Right atrium auricular region (tissue), 2 donors: ENCODE results near the gene FBLN2. TPM values are rescaled to one million over a fixed set of nuclear protein-coding genes. Genes with fewer than 3 reads are reported as not detected.

ENCODE experiments used
- DNase-seq: peaks from one replicate; pipeline ENCODE4 v3.0.0-alpha.2; 2019; ENCODE audit warnings: low spot score
- H3K27ac ChIP-seq, 2 donors: fragments of 200-600 bp; sonication (generic); 1 replicate in 1 of 2; 2 replicates in 1 of 2; pipeline ENCODE4 v1.5.1; 2016 to 2019
- H3K27me3 ChIP-seq, 2 donors: fragments of 200-600 bp; sonication (generic); one replicate each; pipeline versions ENCODE4 v1.5.1 to v1.6.0; 2017 to 2019
- H3K36me3 ChIP-seq: fragments of 200-600 bp; sonication (generic); one replicate; pipeline ENCODE4 v1.5.1; 2016
- H3K4me1 ChIP-seq, 2 donors: fragments of 200-600 bp; sonication (generic); one replicate each; pipeline versions ENCODE4 v1.5.1 to v1.6.0; 2017 to 2019
- H3K4me3 ChIP-seq, 2 donors: fragments of 200-600 bp; sonication (generic); 1 replicate in 1 of 2; 2 replicates in 1 of 2; pipeline ENCODE4 v1.5.1; 2017 to 2019; ENCODE audit warnings: mild to moderate bottlenecking in 1 of 2, moderate library complexity in 1 of 2
- H3K9me3 ChIP-seq, 2 donors: fragments of 200-600 bp; sonication (generic); one replicate each; pipeline ENCODE4 v1.5.1; 2019
- CTCF ChIP-seq, 2 donors: fragments of 200-600 bp; sonication (generic); IDR thresholded peaks; one replicate each; pipeline ENCODE4 v1.5.1; 2019; ENCODE audit warnings: antibody characterized with exemption in 2 of 2
- total RNA-seq, 2 donors: library from RNA; depleted of rRNA; stranded (reverse); fragments of >200 nt; gene quantifications; one replicate each; pipeline ENCODE4 v1.1.0, GENCODE V29; 2016

Gene FBLN2
- total RNA-seq, 2 donors from 2014 or later, result 122 to 185 TPM

GRCh38 chr3:13659221-13659969, 110.5 kb downstream of the FBLN2 start:
- Histone ChIP-seq H3K27ac (no peak overlapping the region), H3K4me1 (peaks cover 0 to 15% of the 10 kb centered on the region in 2 donors), H3K4me3 (no peak overlapping the region), H3K27me3 (no peaks in the 10 kb centered on the region), H3K9me3 (no peaks in the 10 kb centered on the region), H3K36me3 (no peaks in the 10 kb centered on the region)
- DNase-seq, result no peak
- TF ChIP-seq CTCF (IDR thresholded peaks at IDR 0.05), result no peak

- Histone ChIP-seq H3K27me3 (no peaks in the 10 kb centered on the region), H3K36me3 (no peaks in the 10 kb centered on the region), H3K4me3 (no peak overlapping the region), H3K4me1 (peaks cover 0 to 10% of the 10 kb centered on the region in 2 donors), H3K27ac (no peak overlapping the region), H3K9me3 (no peaks in the 10 kb centered on the region)
- DNase-seq, result no peak
- no peak for TF ChIP-seq CTCF (IDR thresholded peaks at IDR 0.05)
Measured at GRCh38 chr3:13660042-13660874, 111.3 kb downstream of the FBLN2 start.

DNA sequence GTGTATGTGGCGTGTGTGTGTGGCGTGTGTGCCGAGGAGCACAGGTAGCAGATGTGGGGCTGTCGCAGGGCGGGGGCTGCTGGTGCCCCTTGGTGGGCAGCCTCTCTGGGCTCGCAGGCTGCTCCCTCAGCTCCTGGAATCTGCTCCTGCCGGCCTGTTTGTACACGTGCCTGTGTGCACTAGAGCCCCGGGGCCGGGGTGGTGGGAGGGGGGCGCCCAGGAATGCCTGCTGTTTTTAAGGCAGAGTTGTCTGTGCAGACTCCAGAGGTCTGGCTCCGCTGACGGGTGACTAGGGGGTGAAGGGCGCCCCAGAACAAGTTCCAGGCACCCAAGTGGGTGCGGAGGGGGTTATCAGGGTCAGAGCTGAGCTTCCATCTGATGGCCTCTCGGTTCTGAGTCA, 112.2 kb downstream of the FBLN2 start:
- H3K9me3 ChIP-seq, result no peaks in the 10 kb centered on the region
- H3K36me3 ChIP-seq, result no peaks in the 10 kb centered on the region
- H3K27me3 ChIP-seq, result no peaks in the 10 kb centered on the region
- peaks cover 0 to 6% of the 10 kb centered on the region in 2 donors for H3K4me1 ChIP-seq
- TF ChIP-seq CTCF (IDR thresholded peaks at IDR 0.05), result no peak
- no peak overlapping the region for H3K27ac ChIP-seq
- no peak for DNase-seq
- H3K4me3 ChIP-seq, result no peak overlapping the region

DNA sequence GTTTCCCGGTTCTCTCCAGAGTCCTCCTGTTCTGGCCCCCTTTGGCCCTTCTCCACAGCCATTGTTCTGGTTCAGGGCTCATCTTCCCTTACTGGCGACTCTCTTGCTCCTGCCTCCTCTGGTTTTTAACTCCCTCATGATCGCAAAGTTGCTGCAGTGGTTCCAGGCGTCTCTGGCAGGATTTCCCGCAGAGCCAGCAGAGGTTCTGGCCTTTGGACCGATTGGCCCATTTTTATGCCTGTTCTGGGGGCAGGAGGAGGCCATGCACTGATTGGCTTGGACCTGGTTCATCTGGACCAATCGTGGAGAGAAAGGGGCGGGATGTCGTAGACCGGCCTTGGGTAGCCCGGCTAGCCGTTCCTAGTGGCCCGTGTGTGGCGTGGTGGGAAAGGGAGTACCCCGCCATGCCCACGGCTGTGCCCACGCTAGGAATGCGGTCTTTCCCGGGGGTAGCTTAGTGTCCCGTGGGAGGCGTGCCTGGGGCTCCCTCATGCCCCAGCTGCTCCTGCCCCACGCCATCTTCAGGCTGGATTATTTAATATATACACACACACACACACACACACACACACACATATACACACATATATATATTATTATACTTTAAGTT, 113.4 kb downstream of the FBLN2 start:
- H3K36me3 ChIP-seq, result no peaks in the 10 kb centered on the region
- no peaks in the 10 kb centered on the region for H3K9me3 ChIP-seq
- TF ChIP-seq CTCF (IDR thresholded peaks at IDR 0.05), result no peak
- DNase-seq, result no peak
- no peak overlapping the region for H3K4me3 ChIP-seq
- H3K27me3 ChIP-seq, result no peaks in the 10 kb centered on the region
- peaks cover 0 to 6% of the 10 kb centered on the region in 2 donors for H3K4me1 ChIP-seq
- no peak overlapping the region for H3K27ac ChIP-seq

DNA sequence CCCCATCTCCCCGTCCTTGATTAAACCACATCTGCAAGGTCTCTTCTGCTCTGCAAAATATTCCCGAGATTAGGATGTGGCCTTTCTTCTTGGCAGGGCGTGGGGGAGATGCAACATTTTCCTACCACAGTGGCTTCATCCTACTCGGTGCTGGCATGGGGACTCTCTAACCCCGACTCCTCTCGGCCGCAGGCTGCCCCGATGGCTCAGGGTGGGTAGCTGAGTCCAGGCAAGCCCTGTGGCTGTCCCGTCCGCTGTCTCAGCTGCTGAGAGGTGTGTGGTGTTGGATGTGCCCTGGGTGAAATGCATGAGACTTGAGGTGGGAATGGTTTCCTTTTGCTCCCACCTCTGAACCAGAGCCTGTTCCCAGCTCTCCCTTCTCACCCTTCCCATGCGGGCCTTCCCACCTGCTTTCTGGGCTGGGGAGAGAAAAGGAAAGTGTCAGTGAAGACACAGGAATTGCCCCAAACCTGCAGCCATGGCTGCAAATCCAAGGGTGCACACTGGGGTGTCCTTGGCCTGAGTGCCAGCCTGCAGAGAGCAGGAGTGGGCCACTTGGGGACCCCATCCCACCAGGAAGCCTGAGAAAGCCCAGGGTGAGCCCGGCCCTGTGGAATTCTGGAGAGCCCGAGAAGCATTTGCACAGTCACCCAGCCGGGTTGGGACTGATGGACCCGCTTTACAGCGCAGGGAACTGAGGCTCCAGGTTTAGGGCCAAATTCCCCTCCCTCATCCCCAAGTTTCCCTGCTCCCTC, 115.0 kb downstream of the FBLN2 start:
- Histone ChIP-seq H3K4me1 (no peaks in the 10 kb centered on the region), H3K36me3 (no peaks in the 10 kb centered on the region), H3K4me3 (no peak overlapping the region), H3K27ac (no peak overlapping the region), H3K27me3 (no peaks in the 10 kb centered on the region), H3K9me3 (no peaks in the 10 kb centered on the region)
- no peak for TF ChIP-seq CTCF (IDR thresholded peaks at IDR 0.05)
- no peak for DNase-seq
